COR-L47 (cell line): ENCODE results near the gene PRKCA.

Experiments
- DNase-seq: peaks from one replicate; lab custom pipeline; 2025; lab: John Stamatoyannopoulos, UW

Gene PRKCA

GRCh38 chr17:66625311-66625767 is 322.9 kb downstream of the PRKCA start:
- DNase-seq: peak; percentile 8

DNA sequence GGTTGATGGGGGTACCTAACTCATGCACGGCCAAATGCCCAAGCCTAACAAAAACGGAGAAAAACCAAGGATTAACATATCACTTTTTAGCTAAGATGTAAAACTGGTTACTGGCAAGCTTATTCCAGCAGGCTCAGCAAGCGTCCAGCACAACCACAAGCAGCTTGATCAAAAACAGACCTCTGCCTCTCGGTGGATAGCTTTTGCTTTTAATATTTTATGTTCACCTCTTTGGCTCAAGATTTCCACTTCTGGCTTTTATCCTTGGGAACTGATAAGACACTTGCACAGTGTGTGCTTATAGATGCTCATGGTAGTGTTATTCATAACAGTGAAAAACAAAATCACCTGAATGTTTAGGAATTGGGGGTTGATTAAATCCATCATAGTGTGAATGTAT is 325.6 kb downstream of the PRKCA start:
- DNase-seq: no peak

DNA sequence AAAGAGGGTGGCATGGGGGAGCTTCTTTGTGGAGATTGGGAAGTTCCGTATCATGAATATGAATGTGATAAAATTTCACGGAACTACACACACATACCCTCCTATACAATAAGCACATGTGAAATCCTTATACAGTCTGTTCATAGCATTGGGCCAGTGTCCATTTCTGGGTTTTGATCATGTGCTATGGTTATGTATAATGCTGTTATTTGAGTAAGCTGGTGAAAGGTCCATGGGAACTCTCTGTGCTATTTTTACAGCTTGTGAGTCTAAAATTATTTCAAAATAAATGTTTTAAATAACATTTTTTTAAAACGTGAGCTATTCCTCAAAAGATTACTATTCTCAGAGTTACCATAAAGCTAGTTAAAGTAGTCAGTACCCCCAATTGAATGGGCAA is 327.3 kb downstream of the PRKCA start:
- no peak for DNase-seq

GRCh38 chr17:66630379-66630778 is 328.0 kb downstream of the PRKCA start:
- no peak for DNase-seq

DNA sequence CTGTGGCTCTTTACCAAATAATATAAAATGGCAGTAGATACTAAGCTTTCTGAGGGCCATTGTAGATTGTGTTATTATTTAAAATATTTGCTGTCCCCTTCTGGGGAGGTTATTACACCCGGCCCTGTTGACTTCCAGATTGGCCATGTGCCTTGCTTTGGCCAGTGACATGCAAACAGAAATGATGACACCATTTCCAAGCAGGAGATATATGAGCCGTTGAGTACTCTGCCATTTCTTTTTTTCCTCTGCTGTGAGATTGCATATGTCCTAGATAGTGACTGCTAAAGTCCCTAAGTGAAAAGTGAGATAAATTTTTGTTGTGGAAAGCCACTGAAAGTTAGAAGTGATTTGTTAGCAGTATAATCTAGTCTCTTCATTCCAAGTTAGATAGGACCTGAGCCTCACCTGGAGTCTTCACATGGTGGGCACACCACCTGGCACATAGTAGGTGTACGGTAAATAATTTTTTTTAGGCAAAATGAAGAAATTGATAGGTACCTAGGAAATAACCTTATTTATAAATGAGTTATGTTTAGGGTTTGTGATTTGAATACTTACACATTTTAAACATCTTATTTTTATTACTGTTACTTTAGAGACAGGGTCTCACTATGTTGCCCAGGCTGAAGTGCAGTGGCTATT is 328.5 kb downstream of the PRKCA start:
- no peak for DNase-seq

- DNase-seq: no peak
Measured at GRCh38 chr17:66632731-66633130, 330.3 kb downstream of the PRKCA start.

GRCh38 chr17:66633317-66633965 is 331.0 kb downstream of the PRKCA start:
- DNase-seq: no peak

GRCh38 chr17:66634193-66634592 is 331.8 kb downstream of the PRKCA start:
- no peak for DNase-seq

DNA sequence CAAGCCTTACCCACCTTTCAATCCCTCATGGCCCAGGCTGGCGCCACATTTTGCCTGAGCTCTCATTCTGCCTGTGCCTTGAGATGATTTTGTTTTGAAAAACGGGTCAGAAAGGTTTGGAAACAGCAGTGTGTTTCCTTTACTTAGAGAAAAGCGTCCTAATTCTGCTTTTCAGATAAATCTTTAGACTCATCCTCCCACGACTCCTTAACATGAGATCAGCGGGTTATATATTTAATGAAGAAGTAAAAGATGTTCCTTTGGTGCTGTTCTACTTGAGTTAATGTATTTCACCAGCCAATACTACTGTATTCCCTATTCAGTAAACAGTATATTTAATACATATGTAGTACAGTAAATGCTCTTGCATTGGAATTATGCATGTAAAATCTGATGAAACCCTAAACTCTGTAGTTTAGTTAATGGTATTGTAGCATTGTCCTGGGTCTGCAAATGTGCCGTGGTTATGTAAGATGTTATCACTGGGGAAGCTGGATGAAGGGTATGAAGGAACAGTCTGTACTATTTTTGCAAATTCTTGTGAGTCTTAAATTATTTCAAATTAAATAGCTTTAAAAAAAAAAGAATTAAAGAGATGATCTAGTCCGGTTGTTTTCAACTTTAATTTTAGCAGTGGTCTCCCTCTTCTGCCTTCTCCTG is 333.1 kb downstream of the PRKCA start:
- no peak for DNase-seq

DNA sequence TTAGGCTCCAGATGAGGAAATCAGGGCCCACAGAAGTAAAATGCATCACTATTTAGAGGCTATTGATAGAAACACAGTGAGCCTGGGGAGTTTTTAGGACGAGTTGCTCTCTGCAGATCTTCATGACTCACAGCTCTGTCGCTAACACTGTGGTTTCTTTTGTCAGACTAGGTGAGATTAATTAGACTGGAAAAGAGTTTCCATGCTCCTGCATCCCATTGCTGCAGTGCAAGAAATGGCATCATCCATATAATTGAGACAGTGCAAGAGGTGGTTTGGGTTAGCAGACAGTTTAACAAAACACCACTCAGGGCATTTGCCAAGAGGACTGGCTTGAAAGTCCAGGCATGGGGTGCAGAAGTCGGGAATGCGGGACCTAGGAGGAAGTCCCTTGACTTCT is 333.7 kb downstream of the PRKCA start:
- no peak for DNase-seq

DNA sequence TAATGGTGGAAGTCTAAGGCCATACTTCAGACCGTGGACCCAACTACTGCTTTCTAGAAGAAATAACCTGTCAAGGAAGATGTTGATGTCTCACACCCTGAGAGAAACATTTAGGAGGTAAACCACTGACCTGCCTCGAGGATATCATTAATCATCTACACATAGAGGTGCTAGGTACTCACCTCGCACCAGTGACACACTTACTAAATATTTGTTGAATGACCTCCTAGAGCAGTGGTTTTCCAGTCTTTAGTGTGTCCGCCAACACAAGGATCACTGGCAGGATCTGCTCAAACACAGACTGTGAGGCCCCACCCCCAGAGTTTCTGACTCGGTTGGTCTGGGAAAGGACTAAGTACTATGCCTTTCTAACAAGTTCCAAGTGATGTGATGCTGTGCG is 335.1 kb downstream of the PRKCA start:
- no peak for DNase-seq

GRCh38 chr17:66638707-66639479 is 336.5 kb downstream of the PRKCA start:
- DNase-seq: no peak

- DNase-seq: no peak
Measured at GRCh38 chr17:66643815-66644710, 341.6 kb downstream of the PRKCA start.

DNA sequence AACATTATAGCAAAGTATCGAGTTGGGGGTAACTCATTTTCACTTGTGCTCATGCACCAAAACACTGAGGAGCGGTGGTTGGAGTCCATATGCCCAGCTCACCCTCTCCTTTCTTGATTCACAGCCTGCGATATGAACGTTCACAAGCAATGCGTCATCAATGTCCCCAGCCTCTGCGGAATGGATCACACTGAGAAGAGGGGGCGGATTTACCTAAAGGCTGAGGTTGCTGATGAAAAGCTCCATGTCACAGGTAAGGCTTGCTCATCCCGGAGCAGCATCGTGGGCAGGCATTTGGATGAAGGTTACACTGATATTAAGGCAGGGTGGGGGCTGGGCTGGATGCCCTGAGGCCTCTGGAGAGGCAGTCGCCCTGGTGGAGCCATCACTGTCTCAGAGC is 342.8 kb downstream of the PRKCA start:
- DNase-seq: no peak

GRCh38 chr17:66647391-66647983 is 345.1 kb downstream of the PRKCA start:
- DNase-seq: no peak

- no peak for DNase-seq
Measured at GRCh38 chr17:66649818-66650543, 347.6 kb downstream of the PRKCA start.

DNA sequence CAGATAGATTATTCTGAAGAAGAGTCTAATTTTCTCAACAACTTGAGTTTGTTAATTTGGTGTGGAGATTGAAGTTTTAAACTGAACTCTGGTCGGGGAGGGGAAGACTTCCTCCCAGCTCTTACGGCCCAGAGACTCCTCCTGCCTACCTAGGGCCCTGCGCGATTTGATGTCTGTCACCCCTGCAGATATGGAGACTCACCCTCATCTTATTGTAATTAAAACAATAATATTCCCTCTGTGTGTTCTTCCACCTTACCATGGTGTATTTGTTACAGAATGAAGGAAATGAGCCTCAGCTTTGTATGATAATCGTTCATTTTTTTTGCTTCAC is 348.1 kb downstream of the PRKCA start:
- no peak for DNase-seq

DNA sequence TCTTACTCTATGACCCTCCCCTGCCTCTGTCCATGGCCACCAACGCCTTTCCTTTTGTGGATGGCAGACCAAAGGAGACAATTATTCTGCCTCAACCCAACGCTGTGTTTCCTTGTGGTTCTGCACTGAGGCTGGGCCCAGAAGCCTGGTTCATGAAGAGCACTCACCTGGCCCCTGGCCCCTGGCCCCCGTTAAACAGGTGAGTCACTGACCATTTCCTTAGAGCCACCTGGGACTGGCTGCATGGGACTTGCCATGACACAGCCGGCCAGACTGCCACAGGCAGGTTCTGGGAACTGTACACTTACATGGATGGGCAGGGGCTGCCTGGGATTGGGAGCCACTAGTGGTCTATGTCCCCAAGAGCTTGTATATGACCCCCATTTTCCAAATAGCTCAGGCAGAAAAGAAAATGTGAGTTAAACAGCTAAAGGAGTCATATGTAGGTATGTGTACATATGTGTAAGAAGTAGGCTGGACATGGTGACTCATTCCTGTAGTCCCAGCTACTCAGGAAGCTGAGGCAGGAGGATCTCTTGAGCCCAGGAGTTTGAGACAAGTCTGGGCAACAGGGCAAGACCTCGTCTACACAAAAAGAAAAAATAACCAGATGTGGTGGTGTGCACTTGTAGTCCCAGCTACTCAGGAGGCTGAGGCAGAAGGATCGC is 350.6 kb downstream of the PRKCA start:
- no peak for DNase-seq

DNA sequence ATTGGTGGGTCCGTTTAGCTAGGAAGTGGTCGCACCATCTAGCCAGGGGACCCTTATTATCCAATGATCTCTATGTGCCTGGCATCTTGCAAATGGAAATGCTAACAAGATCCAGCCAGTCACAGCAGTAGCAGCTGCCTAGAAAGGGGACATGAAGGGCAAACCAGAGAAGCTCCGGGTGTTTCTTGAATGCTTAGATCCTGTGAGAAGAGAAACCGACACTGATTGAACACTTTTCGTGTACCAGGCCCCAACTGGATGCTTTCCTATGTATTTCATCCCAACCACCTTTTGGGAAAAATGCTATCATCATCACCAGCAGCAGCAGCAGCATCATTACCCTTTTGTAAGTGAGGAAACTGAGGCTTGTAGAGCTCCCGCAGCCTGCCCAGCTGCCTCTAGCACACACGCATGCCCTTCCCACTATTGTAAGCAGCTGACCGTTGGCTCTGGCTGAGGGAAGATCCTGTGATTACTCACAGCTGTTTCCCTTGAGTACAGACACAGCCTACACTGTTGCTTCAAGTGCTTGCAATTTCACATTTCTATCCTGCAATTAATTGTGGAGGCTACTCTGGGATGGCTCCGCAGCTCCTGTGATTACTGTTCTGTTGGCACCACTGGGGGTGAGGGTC is 351.8 kb downstream of the PRKCA start:
- no peak for DNase-seq

DNA sequence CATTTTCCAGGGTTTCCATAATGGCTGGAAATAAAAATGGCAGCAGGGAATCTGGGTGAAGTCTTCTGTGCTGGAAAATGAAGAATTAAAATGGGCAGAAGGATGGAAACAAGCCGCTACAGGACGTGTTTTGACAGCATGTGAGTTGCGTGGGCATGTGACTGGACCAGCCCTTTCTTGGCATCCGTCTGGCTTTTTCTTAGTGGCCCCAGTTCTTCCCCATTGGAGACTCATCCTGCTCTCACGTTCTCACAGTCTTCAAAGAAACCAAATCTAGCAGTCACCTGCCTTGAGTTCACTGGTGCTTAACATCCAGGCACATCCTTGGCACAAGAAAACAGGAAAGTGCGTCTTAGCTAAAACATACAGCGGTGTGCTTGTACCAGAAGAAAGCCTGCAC is 352.4 kb downstream of the PRKCA start:
- no peak for DNase-seq
